Measurements from ENCODE around the gene CHMP6. TPM values are rescaled to one million over a fixed set of nuclear protein-coding genes. Genes with fewer than 3 reads are reported as not detected.

CHMP6 gene
- total and polyA plus RNA-seq, 8 donors = 5.4 to 117 (median 24.5) TPM

DNA sequence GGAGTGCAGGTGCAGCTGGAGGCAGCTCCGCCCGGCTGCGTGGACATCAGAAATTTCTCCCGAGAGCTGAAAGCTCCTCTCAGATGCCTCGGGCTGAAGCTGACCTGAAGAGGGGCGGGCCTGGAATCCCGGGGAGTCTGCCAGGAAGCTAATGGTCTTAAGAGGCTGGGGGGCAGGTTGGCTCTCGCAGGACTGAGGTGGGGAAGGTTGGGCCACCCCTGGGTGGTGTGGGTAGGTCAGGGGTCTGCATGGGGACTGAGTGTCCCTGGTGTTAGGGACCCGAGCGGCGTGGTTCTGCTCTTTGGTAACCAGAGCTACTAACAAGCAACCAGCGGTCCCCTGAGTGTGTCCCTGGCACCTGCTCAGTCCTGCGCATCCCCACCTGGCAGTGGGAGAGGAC is 3.5 kb downstream of the CHMP6 start:
- H3K27ac ChIP-seq = no peak overlapping the region
- WGBS, 5 donors = 85 to 96% (median 92%) methylated on average over 11 to 13 of the region's 13 CpGs
- no peaks in the 10 kb centered on the region for H3K27me3 ChIP-seq
- H3K4me3 ChIP-seq = no peak overlapping the region
- TF ChIP-seq POLR2AphosphoS5 (IDR thresholded peaks at IDR 0.05) (no peak), EP300 (IDR thresholded peaks at IDR 0.05) (no peak), POLR2A (IDR thresholded peaks at IDR 0.05) (no peak)
- TF ChIP-seq, protein P1, sequence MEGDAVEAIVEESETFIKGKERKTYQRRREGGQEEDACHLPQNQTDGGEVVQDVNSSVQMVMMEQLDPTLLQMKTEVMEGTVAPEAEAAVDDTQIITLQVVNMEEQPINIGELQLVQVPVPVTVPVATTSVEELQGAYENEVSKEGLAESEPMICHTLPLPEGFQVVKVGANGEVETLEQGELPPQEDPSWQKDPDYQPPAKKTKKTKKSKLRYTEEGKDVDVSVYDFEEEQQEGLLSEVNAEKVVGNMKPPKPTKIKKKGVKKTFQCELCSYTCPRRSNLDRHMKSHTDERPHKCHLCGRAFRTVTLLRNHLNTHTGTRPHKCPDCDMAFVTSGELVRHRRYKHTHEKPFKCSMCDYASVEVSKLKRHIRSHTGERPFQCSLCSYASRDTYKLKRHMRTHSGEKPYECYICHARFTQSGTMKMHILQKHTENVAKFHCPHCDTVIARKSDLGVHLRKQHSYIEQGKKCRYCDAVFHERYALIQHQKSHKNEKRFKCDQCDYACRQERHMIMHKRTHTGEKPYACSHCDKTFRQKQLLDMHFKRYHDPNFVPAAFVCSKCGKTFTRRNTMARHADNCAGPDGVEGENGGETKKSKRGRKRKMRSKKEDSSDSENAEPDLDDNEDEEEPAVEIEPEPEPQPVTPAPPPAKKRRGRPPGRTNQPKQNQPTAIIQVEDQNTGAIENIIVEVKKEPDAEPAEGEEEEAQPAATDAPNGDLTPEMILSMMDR (IDR thresholded peaks at IDR 0.05) = no peak
- no peaks in the 10 kb centered on the region for H3K9me3 ChIP-seq
- peaks cover 12 to 37% (median 32%) of the 10 kb centered on the region in 4 donors for H3K4me1 ChIP-seq
- DNase-seq = no peak
- intact Hi-C loops (cut with DNase I; ENCODE audit: low total_unique reads) = loop anchor here (10.0 kb wide), 1 partner anchor 110 kb away; no protein-coding TSS in a partner anchor
- peaks cover 39 to 59% (median 56%) of the 10 kb centered on the region in 4 donors for H3K36me3 ChIP-seq

DNA sequence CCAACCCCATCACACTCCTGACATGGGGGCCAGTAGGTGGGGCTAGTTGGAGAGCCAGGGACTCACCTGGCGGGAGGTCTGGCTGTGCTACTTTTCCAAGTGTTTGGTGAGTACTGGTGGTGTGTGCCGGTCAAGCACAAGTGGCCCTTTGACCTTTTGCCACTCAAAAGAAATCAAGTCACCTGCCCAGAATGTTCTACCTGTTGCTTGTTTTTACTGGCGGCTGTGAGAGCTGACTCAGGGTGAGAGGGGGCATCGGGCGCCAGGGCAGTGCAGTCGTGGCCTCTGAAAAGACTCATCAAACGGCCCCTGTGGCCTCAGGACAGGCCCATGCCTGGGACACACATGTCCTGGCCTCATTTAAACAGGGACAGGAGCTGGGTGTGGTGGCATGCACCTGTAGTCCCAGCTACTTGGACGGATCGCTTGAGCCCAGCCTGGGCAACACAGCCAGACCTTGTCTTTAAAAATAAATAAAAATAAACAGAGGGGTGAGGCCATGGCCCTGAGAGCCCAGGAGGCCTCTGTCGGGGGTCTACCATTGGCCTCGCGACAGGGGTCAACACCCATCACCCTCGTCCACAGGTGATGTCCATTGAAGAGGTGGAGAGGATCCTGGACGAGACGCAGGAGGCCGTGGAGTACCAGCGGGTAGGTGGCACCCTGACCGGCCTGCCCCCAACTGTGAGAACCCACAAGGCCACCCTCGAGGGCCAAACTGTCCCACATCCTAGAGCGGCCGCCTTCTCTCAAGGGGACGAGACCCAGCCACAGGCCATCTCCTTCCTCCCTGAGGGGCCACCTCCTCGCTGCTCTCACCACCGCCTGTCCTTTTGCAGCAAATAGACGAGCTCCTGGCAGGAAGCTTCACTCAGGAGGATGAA is 5.0 kb downstream of the CHMP6 start:
- Histone ChIP-seq H3K4me3 (no peak overlapping the region), H3K27ac (no peak overlapping the region), H3K4me1 (peaks cover 12 to 41% (median 39%) of the 10 kb centered on the region in 4 donors), H3K36me3 (peaks cover 39 to 65% (median 59%) of the 10 kb centered on the region in 4 donors), H3K9me3 (no peaks in the 10 kb centered on the region), H3K27me3 (peaks cover 0 to 3% (median 0%) of the 10 kb centered on the region in 3 donors)
- TF ChIP-seq, protein P1 (IDR thresholded peaks at IDR 0.05) = no peak
- TF ChIP-seq EP300 (IDR thresholded peaks at IDR 0.05) = no peak
- TF ChIP-seq POLR2AphosphoS5 (IDR thresholded peaks at IDR 0.05) = no peak
- no peak for TF ChIP-seq POLR2A (IDR thresholded peaks at IDR 0.05)
- intact Hi-C loops (cut with DNase I; ENCODE audit: low total_unique reads) = loop anchor here (10.0 kb wide), 1 partner anchor 108 kb away; no protein-coding TSS in a partner anchor
- no peak for DNase-seq
- 90 to 94% (median 93%) methylated on average over 23 to 25 of the region's 25 CpGs for WGBS, 5 donors

DNA sequence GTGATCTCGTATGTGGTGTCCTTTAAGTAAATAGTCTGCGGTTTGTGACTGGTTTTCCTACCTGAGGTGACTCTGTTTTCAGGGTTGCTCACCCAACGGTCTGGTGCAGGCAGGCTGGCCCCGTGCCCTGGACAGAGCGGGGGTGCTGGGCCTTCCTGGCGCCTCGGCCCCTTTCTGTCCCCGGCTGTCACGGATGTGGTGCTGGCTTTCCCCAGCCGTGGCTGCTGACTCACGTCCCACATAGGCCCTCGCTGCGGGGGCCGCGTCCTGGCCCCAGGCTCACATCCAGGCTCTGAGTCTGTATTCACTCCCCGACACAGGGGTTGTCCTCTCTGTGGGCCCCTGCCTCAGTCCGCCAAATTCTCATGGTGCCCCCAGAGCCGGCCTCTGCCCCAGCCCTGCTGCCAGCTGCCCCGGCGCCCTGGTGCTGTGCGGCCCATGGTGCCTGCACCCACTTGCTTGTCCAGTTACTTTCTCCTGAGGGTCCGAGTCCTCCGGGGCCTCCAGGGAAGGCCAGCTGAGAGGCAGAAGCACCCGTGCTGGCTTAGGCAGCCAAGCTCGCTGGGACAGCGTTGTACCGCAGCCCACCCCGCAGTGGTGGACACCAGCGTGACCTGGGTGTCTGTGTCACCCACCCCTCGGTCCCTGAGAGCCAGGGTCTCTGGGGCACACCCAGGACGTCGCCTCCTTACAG is 5.9 kb downstream of the CHMP6 start:
- Histone ChIP-seq H3K27ac (no peak overlapping the region), H3K4me3 (no peak overlapping the region), H3K27me3 (peaks cover 0 to 9% (median under 1%) of the 10 kb centered on the region in 3 donors), H3K36me3 (peaks cover 39 to 65% (median 59%) of the 10 kb centered on the region in 4 donors), H3K9me3 (no peaks in the 10 kb centered on the region), H3K4me1 (peaks cover 10 to 46% (median 42%) of the 10 kb centered on the region in 4 donors)
- 82 to 92% (median 90%) methylated on average over 18 to 32 of the region's 32 CpGs for WGBS, 5 donors
- DNase-seq = no peak
- TF ChIP-seq, protein P1 (IDR thresholded peaks at IDR 0.05) = no peak
- TF ChIP-seq POLR2A (IDR thresholded peaks at IDR 0.05) (no peak), EP300 (IDR thresholded peaks at IDR 0.05) (no peak), POLR2AphosphoS5 (IDR thresholded peaks at IDR 0.05) (no peak)
- intact Hi-C loops (cut with DNase I; ENCODE audit: low total_unique reads) = loop anchor here (10.0 kb wide), 1 partner anchor 107 kb away; no protein-coding TSS in a partner anchor

DNA sequence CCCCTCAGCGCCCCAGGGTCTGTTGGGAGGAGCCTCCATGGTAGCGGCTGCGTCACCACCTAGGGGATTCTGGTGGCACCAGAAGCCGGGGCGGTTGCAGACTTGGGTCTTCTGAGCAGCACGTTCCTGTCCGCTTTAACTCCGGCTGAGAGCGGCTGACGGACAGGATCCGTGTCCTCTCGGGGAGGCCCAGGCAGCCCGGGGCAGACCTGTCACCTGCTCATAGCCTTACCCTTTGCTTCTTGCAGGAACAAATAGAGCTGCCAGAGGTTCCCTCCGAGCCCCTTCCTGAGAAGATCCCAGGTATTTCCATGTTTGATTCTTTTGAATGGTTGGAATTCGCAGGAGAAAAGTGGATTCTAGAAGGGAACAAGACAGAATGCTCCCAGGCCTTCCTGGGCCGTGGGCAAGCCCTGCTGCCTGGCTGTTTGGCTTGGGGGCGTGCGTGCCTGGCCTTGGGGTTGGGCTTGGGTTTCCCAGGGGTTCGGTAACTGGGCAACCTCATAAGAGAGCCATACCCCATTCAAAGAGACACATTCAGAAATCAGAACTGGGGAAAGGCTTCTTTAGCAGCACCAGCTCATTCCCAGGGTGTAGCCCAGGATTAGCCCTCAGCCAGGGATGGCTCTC is 6.6 kb downstream of the CHMP6 start:
- no peak overlapping the region for H3K27ac ChIP-seq
- H3K36me3 ChIP-seq = peaks cover 39 to 65% (median 59%) of the 10 kb centered on the region in 4 donors
- H3K4me3 ChIP-seq = no peak overlapping the region
- peaks cover 3 to 44% (median 39%) of the 10 kb centered on the region in 4 donors for H3K4me1 ChIP-seq
- no peak for DNase-seq
- WGBS, 5 donors = 90 to 97% (median 94%) methylated on average over 14 to 19 of the region's 19 CpGs
- TF ChIP-seq POLR2AphosphoS5 (IDR thresholded peaks at IDR 0.05) (no peak), POLR2A (IDR thresholded peaks at IDR 0.05) (no peak), EP300 (IDR thresholded peaks at IDR 0.05) (no peak)
- TF ChIP-seq, protein P1 (IDR thresholded peaks at IDR 0.05) = no peak
- H3K9me3 ChIP-seq = no peaks in the 10 kb centered on the region
- peaks cover 0 to 15% (median 7%) of the 10 kb centered on the region in 3 donors for H3K27me3 ChIP-seq
- intact Hi-C loops (cut with DNase I; ENCODE audit: low total_unique reads) = loop anchor here (10.0 kb wide), 1 partner anchor 107 kb away; no protein-coding TSS in a partner anchor
